ENCODE data around the gene SARS2.

DNA sequence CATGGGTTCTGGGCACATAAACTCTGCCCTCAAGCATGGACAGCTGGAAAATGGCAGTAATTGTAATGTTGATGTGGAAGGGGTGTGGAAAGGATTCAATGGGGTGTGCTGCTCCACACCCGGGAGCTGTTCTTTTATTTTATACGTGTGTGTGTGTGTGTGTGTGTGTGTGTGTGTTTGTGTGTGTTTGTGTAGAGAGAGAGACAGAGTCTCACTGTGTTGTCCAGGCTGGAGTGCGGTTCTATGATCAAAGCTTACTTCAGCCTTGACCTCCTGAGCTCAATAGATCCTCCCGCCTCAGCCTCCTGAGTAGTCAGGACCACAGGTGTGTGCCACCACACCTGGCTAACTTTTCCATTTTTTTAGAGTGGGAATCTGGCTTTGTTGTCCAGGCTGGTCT, 3.0 kb upstream of the SARS2 start:
- no peak for TF ChIP-seq POLR2AphosphoS5 (IDR thresholded peaks at IDR 0.05)
- TF ChIP-seq, protein P1, sequence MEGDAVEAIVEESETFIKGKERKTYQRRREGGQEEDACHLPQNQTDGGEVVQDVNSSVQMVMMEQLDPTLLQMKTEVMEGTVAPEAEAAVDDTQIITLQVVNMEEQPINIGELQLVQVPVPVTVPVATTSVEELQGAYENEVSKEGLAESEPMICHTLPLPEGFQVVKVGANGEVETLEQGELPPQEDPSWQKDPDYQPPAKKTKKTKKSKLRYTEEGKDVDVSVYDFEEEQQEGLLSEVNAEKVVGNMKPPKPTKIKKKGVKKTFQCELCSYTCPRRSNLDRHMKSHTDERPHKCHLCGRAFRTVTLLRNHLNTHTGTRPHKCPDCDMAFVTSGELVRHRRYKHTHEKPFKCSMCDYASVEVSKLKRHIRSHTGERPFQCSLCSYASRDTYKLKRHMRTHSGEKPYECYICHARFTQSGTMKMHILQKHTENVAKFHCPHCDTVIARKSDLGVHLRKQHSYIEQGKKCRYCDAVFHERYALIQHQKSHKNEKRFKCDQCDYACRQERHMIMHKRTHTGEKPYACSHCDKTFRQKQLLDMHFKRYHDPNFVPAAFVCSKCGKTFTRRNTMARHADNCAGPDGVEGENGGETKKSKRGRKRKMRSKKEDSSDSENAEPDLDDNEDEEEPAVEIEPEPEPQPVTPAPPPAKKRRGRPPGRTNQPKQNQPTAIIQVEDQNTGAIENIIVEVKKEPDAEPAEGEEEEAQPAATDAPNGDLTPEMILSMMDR (IDR thresholded peaks at IDR 0.05), result no peak

Data from prostate gland (tissue), 2 donors.